Peyer's patch (tissue), 4 donors: ENCODE data around the gene SH3BP1. TPM values are rescaled to one million over a fixed set of nuclear protein-coding genes. Genes with fewer than 3 reads are reported as not detected.
A peak's percentile ranks its signal among the peaks of the same experiment; 100 is the strongest.

Source experiments
- DNase-seq, 3 donors: peaks; one replicate each; pipeline ENCODE4 v3.0.0-alpha.2; 2017 to 2019
- H3K27ac ChIP-seq, 4 donors: fragments of 200-600 bp; sonication (generic); one replicate each; pipeline ENCODE4 v1.5.1; 2016 to 2019
- H3K27me3 ChIP-seq, 2 donors: fragments of 200-600 bp; sonication (generic); one replicate each; pipeline ENCODE4 v1.5.1; 2019
- H3K36me3 ChIP-seq, 3 donors: fragments of 200-600 bp; sonication (generic); one replicate each; pipeline ENCODE4 v1.5.1; 2016 to 2019
- H3K4me1 ChIP-seq, 4 donors: fragments of 200-600 bp; sonication (generic); one replicate each; pipeline ENCODE4 v1.5.1; 2016 to 2019
- H3K4me3 ChIP-seq, 4 donors: fragments of 200-600 bp; sonication (generic); 1 replicate in 3 of 4; 2 replicates in 1 of 4; pipeline ENCODE4 v1.5.1; 2016 to 2019; ENCODE audit warnings: mild to moderate bottlenecking in 1 of 4
- H3K9me3 ChIP-seq, 4 donors: fragments of 200-600 bp; sonication (generic); one replicate each; pipeline ENCODE4 v1.5.1; 2016 to 2019; ENCODE audit warnings: mild to moderate bottlenecking in 1 of 4
- POLR2A ChIP-seq, 2 donors: fragments of 450-650 bp; IDR thresholded peaks; one replicate each; pipeline ENCODE4 v1.5.1; 2017; ENCODE audit warnings: antibody characterized with exemption in 2 of 2, mild to moderate bottlenecking in 2 of 2, moderate library complexity in 2 of 2
- total RNA-seq, 4 donors: library from RNA; depleted of rRNA; stranded (reverse); fragments of >200 nt; gene quantifications; one replicate each; pipeline ENCODE4 v1.1.0, GENCODE V29; 2016
- TF ChIP-seq, protein P1 (sequence below), 6 experiments: fragments of 450-650 bp in 4 of 6; fragments of 200-600 bp in 2 of 6; sonication (generic) in 1 of 6; IDR thresholded peaks; one replicate each; pipeline ENCODE4 v1.5.1; 2017 to 2019; ENCODE audit warnings: antibody characterized with exemption in 6 of 6, mild to moderate bottlenecking in 3 of 6, moderate library complexity in 1 of 6

Gene SH3BP1
- total RNA-seq, 4 donors from 2014 or later = 55.0 to 135 (median 71.8) TPM

DNA sequence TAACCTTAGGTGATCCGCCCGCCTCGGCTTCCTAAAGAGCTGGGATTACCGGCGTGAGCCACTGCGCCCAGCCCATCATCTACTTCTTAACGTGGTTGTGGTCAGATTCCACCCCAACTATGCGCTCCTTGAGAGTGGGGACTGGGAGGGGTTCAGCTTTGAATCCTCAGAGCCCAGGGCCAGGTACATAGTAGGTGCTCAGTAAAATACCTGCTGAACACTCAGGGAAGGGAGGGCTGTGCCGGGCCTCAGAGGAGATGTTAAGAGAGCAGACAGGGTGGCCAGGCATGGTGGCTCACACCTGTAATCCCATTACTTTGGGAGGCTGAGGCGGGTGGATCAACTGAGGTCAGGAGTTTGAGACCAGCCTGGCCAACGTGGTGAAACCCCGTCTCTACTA lies 34.8 kb downstream of the SH3BP1 start:
- H3K36me3 ChIP-seq = no peaks in the 10 kb centered on the region
- peaks cover 3 to 59% (median 15%) of the 10 kb centered on the region in 4 donors for H3K4me1 ChIP-seq
- H3K27ac ChIP-seq = peak overlapping the region; percentile 90 to 98 (median 92)
- no peak for DNase-seq
- no peak overlapping the region for H3K4me3 ChIP-seq
- H3K27me3 ChIP-seq = no peaks in the 10 kb centered on the region
- no peaks in the 10 kb centered on the region for H3K9me3 ChIP-seq
- no peak for TF ChIP-seq POLR2A (IDR thresholded peaks at IDR 0.05)
- TF ChIP-seq, protein P1, sequence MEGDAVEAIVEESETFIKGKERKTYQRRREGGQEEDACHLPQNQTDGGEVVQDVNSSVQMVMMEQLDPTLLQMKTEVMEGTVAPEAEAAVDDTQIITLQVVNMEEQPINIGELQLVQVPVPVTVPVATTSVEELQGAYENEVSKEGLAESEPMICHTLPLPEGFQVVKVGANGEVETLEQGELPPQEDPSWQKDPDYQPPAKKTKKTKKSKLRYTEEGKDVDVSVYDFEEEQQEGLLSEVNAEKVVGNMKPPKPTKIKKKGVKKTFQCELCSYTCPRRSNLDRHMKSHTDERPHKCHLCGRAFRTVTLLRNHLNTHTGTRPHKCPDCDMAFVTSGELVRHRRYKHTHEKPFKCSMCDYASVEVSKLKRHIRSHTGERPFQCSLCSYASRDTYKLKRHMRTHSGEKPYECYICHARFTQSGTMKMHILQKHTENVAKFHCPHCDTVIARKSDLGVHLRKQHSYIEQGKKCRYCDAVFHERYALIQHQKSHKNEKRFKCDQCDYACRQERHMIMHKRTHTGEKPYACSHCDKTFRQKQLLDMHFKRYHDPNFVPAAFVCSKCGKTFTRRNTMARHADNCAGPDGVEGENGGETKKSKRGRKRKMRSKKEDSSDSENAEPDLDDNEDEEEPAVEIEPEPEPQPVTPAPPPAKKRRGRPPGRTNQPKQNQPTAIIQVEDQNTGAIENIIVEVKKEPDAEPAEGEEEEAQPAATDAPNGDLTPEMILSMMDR (IDR thresholded peaks at IDR 0.05) = no peak

DNA sequence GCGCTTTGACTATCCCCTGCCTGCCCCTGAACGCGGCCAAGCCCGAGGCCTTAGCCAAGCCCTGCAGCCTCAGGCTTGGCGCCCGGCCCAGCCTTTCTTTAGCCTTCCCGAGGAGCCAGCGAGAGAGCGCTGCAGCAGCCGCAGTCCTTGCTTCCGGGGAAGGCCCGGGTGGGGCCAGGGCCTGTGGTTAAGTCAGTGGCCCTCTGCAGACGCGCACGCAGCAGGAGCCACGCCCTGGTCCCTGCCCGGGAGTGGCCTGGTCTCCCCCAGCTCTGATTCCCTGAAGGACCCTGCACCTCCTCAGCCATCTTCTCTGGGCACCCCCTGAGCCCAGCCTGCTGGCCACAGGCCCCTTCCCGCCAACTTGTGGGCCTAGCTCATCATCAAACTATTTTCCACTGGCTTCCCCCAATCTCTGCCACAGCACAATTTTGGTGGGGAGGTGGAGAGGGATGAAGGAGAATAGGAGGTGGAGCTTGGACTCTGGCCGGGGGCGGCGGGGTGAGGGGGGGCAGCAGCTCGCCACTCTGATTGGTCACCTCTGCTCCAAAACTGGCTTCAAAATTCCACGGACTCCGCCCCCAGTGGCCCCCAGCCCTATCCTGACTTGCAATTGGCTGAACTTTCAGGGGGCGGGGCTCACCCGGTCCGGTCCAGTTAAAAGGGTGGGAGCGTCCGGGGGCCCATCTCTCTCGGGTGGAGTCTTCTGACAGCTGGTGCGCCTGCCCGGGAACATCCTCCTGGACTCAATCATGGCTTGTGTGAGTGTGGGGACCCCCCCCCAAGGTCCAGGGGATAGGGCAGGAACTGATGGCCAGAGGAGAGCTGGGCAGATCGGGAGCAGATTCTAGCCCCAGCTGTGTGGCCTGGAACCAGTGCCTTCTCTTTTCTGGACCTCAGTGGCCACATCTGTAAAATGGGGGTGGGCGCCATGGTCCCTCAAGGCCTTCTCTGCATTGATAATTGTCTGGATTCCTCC lies 35.8 kb downstream of the SH3BP1 start, which contains the start of gene LGALS1:
TSS of gene LGALS1 (plus strand) at position 686 of the 979 bp plus-strand sequence. CDS start at position 753, 67 bp downstream.
- Histone ChIP-seq H3K4me3 (peak within 1 kb of the TSS; percentile 50 to 68 (median 62)), H3K9me3 (no peaks in the 10 kb centered on the region), H3K27me3 (no peaks in the 10 kb centered on the region), H3K4me1 (peaks cover 3 to 59% (median 15%) of the 10 kb centered on the region in 4 donors), H3K36me3 (no peaks in the 10 kb centered on the region), H3K27ac (peak within 1 kb of the TSS; percentile 90 to 98 (median 92))
- TF ChIP-seq POLR2A (IDR thresholded peaks at IDR 0.05) = no peak
- TF ChIP-seq, protein P1 (IDR thresholded peaks at IDR 0.05) = peak in 1 of 6 experiments; percentile 27
- peak; percentile 83 to 95 (median 92) for DNase-seq

DNA sequence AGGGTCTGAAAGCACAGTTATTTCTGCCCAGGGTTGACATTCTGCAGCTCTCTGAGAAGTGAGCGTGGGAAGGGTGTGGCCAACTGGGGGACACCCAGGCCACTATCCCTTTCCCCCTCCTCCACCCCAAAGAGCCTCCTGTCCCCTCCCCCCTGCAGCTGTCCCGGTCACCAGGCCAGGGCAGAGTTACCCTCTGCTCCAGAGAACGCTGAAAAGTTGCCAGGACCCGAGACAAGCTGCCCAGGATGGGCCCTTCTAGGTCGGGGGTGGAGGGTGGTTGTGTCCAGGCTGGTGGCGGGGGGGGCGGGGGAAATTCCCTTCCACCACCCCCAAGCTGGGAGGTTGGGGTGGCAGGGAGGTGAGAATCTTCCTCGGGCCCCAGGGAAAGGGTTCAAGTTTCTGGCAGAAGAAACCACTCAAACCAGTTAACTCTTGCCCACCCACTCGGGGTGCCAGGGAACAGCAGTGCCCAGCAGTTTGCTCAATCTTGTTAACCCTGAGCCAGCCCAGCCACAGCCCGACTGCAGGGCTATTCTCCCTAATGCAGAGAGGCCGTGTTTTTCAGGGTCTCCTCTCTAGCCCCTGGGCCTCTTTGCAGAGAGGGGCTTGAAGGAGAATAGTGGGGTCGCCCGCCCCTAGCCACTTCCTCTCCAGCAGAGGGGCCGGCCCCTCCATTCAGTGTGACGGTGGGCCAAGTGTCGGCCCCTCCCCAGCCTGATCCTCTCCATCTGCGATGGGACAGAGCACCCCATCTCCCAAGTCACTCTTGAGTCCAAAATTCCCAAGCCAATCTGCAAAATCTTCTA lies 36.7 kb downstream of the SH3BP1 start:
- DNase-seq = peak in 1 of 3 donors; percentile 48
- peaks cover 3 to 64% (median 15%) of the 10 kb centered on the region in 4 donors for H3K4me1 ChIP-seq
- H3K27me3 ChIP-seq = no peaks in the 10 kb centered on the region
- H3K27ac ChIP-seq = peak overlapping the region; percentile 90 to 98 (median 92)
- no peak for TF ChIP-seq POLR2A (IDR thresholded peaks at IDR 0.05)
- TF ChIP-seq, protein P1 (IDR thresholded peaks at IDR 0.05) = no peak
- H3K9me3 ChIP-seq = no peaks in the 10 kb centered on the region
- peak overlapping the region; percentile 50 to 68 (median 62) for H3K4me3 ChIP-seq
- H3K36me3 ChIP-seq = no peaks in the 10 kb centered on the region

DNA sequence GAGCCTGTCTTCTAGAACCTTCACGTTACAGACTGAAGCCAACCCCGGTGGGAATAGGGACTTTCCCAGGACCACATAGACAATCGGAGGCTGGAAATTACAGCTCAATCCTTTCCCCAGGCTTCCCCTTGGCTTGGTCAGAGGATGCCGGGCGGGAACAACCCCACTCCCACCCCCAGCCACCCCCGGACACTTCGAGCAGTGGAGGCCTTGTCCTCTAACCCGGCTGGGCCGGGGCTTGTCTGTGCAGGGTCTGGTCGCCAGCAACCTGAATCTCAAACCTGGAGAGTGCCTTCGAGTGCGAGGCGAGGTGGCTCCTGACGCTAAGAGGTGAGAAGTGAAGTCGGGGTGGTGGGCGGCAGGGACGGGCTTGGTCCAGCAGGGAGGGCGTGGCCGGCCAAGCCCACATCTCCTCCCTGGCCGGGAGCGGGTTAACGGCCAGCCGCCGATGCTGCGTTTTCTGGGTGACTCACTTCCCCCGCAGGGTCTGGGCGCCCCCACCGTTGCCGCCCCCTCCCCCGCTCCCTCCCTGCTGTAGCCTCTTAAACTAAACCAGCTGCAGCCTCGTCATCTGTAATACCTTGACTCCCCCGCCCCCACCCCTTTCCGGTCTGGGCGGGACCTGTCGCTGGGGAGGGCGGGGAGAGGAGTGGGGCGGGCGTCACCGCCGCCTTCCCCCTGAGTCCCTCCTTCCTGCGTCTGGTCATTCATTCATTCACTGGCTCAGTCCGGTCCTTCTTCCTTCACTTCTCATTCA lies 37.4 kb downstream of the SH3BP1 start:
- H3K27me3 ChIP-seq = no peaks in the 10 kb centered on the region
- DNase-seq = peak; percentile 87 to 98 (median 97)
- no peaks in the 10 kb centered on the region for H3K36me3 ChIP-seq
- H3K27ac ChIP-seq = peak overlapping the region; percentile 90 to 98 (median 92)
- peak overlapping the region; percentile 50 to 68 (median 62) for H3K4me3 ChIP-seq
- no peaks in the 10 kb centered on the region for H3K9me3 ChIP-seq
- H3K4me1 ChIP-seq = peaks cover 3 to 72% (median 19%) of the 10 kb centered on the region in 4 donors
- TF ChIP-seq POLR2A (IDR thresholded peaks at IDR 0.05) = peak in 1 of 2 donors; percentile 47
- TF ChIP-seq, protein P1 (IDR thresholded peaks at IDR 0.05) = no peak
